HEK293T (cell line): ENCODE results near the gene TCIRG1.

Experiments used
- FOXA1 ChIP-seq: fragments of 450-650 bp; IDR thresholded peaks from 2 replicates; pipeline ENCODE4 v1.6.1; 2016; ENCODE audit warnings: mild to moderate bottlenecking
- FOXK2 ChIP-seq: fragments of 450-650 bp; IDR thresholded peaks from 2 replicates; pipeline ENCODE4 v1.6.1; 2016; ENCODE audit warnings: mild to moderate bottlenecking
- FOXM1 ChIP-seq: fragments of 450-650 bp; IDR thresholded peaks from 2 replicates; pipeline ENCODE4 v1.6.1; 2017; ENCODE audit warnings: mild to moderate bottlenecking, borderline replicate concordance
- NFRKB ChIP-seq: fragments of 450-650 bp; IDR thresholded peaks from 2 replicates; pipeline ENCODE4 v1.6.1; 2016; ENCODE audit warnings: mild to moderate bottlenecking, moderate library complexity
- SUZ12 ChIP-seq: fragments of 450-650 bp; IDR thresholded peaks from 2 replicates; pipeline ENCODE4 v1.6.1; 2016; ENCODE audit warnings: mild to moderate bottlenecking
- TARDBP ChIP-seq: fragments of 450-650 bp; IDR thresholded peaks from 2 replicates; pipeline ENCODE4 v1.6.1; 2016

DNA sequence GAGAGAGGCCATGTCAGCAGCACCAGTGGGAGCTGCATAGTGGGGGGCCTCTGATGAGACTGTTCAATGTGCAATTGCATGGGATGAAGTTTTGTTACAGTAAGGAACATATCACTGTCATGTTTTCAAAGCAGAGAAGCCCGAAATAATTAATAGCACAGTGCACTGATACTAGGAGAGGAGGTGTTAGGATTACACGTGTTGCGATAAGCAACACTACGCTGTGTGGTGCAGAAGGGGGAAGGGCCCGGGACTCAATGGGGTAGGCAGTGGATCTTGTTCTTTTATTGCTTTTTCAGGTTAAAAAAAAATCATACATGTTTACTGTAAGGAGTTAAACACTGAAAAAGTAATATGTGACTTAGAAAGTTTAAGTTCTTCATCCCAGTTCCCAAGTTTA lies 29.2 kb downstream of the TCIRG1 start:
- TF ChIP-seq FOXA1 (no peak), SUZ12 (no peak), FOXM1 (no peak), NFRKB (no peak), FOXK2 (no peak), TARDBP (no peak)
